Colon (tissue), 2 donors: ENCODE measurements around the gene ACSL5.
"Not testable (repeated sequence)": the region's sequence is repeated elsewhere in the genome, so short reads cannot be mapped to it uniquely, and the experiment has no call there.

Source experiments
- FAIRE-seq: peaks from 2 replicates; lab custom pipeline; 2012; peaks lifted over from hg19 to GRCh38; lab: Jason Lieb, UNC
- donor health status: control.
- donor health status: control.

ACSL5 gene

DNA sequence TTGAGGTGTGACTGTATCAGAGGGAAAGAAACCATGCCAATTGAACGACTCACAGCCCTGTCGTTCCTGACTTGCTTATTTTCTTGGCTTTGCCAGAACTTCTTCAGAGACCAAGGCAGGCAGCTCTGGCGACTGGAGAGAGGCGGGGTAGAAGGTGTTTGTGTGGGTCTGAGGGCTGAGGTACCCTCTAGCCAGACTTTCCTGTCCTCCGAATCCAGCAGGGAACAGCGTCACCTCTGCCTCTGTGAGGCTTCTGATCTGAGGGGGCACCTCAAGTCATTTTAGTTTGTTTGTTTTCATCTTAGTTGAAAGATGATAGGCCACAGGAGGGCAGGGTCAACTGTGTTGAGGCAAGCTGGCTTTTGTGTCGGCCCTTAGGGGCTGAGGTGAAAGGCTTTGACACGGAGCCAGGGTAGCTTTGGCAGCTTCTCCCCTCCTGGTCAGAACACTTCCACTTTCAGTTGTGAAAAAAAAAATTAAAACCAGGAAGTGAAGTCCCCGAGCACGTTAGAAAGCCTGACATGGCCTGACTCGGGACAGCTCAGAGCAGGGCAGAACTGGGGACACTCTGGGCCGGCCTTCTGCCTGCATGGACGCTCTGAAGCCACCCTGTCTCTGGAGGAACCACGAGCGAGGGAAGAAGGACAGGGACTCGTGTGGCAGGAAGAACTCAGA, 1.9 kb downstream of the ACSL5 start:
- no peak for FAIRE-seq

DNA sequence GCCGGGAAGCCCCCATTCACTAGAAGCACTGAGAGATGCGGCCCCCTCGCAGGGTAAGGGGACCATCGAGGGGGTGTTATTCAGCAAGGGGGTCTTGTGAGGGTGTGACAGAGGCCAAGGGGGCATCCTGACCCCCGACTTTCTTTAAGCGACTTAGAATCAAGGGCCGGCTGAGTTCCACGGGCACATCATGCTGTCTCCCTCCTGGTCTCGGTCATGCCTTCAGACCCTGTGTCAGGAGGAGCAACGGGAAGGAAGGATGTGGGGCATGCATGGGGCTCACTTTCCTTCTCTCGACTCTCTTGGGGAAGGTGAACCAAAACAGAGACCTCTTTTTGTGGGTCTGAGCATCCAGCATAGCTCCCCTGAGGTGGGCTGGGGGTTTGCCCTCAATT, 2.5 kb downstream of the ACSL5 start:
- FAIRE-seq: no peak

DNA sequence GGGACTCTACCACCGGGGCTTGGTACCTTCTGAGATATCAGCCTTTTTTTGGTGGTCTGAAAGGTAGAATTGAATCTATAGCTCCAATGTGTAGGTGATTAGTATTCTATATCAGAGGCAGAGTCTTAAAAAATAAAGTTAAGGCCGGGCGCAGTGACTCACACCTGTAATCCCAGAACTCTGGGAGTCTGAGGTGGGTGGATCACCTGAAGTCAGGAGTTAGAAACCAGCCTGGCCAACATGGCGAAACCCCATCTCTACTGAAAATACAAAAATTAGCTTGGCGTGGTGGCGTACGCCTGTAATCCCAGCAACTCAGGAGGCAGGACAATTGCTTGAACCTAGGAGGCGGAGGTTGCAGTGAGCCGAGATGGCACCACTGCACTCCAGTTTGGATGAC, 3.2 kb downstream of the ACSL5 start:
- FAIRE-seq: not testable (repeated sequence)

DNA sequence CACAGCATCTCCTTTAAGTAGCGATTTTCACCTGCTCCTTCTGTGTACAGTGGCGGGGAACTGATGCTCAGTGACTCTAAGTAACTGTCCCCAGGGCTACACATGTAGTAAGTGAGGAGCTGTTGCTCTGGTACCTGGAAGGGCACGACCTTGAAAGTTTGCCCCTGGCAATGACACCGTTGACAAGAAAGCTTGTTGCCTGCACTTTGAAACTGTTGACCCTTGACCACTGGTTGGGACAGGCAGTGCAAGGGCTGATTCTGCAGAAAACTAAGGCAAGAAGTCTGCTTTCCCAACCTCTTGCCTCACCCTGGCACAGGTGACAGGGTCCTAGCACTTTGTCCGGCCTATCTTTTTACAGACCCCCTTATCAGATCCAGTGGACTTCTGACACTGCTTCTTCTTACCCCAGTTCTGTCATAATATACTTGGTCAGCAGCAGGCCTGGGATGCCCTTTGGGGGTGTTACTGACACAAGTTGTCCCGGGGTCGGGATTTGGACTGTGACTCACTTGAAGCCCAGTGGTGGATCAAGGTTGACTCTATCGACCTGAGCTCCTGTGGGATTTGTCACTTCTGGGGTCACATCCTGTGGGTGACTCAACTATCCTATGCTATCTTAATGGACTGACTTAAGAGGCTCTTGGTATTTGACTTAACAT, 5.8 kb downstream of the ACSL5 start:
- no peak for FAIRE-seq

DNA sequence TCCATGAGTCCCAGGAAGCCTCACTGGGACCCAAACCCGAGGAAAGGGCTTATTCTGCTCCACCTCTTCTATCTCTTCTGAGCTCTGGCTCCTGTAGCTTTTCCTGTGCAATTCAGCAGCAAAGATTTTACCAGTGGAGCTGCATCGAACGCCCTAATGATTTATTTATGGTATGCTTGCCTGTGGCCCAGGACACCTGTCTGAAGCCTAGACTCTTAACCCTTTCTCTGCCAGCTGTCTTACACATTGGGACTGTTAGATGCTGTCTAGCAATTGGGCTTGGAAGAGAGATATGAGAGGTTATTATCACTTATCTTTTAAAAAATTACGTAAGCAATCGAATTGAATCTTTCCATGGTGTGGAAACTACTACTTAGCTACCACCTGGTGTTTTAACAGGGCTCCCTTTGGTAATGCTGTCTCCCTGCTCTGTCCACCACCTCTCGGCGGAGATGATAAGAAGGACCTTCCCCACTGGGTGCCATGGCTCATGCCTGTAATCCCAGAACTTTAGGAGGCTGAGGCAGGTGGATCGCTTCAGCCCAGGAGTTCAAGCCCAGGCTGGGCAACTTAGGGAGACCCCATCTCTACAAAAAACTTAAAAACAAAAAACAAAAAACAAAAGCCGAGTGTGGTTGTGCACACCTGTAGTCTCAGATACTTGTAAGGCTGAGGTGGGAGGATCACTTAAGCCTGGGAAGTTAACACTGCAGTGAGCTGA, 8.8 kb downstream of the ACSL5 start:
- no peak for FAIRE-seq

DNA sequence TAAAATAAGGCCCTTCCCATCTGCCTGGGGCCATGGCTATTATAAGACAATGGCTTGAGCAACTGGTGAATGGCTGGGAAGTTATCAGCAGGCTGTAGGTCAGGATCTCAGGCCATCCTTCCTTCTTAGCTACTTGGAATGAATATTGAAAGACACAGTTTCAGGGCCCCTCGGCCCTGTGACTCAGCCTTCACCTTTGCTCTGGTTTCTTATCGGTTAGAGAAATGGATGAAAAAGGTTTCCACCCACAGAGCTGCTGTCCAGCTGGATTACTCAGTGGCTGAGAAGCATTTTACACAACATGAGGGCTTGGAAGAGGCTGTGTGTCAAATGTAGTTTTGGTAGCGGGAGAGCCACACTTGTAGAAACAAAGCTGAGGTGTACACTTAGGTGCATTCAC, 9.4 kb downstream of the ACSL5 start:
- FAIRE-seq: no peak

DNA sequence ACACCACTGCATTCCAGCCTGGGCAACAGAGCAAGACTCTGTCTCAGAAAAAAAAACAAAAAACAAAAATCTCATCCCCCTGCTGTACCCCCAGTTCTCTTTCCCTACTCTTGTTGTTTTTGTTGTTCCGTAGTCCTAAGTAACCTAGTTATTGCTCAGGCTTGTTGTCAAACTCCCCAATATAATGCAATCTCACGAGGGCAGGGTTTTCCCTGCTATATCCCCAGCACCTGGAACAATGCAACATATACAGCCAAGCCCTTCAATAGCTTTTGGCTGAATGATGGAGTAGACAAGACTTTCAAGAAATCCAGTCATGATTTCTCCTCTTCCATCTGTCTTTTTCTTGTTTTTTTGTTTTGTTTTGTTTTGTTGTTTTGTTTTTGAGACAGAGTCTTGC, 10.2 kb downstream of the ACSL5 start:
- FAIRE-seq: no peak

DNA sequence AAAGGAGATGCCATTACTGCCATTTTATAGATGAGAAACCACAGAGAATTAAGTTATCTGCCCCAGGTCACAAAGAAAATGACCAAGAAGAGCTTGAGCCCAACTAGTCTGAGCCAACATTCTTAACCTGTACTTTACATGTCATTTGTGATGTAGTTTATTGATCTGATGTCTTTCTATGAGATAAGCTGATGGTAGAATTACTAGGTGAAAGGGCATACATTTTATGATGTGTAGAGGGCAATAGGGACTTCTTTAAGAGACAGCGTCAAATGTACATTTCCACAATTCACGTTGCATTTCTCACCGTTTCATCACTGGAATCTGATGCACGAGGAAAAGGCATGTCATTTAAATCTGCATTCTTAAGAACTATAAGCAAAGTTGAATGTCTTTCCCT, 11.3 kb downstream of the ACSL5 start:
- FAIRE-seq: no peak

DNA sequence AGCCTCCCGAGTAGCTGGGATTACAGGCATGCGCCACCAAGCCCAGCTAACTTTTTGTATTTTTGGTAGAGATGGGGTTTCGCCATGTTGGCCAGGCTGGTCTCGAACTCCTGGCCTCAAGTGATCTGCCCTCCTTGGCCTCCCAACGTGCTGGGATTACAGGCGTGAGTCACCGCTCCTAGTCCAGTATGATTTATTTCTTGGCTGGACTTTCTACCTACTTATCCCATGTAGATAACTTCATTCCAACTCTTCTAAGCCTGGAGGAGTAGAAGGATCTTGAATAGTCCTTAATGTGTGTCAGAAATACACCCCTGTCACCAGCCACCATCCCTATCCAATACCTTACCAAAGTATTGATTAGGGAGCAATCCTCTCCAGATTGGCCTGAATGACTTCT, 14.1 kb downstream of the ACSL5 start:
- not testable (repeated sequence) for FAIRE-seq

DNA sequence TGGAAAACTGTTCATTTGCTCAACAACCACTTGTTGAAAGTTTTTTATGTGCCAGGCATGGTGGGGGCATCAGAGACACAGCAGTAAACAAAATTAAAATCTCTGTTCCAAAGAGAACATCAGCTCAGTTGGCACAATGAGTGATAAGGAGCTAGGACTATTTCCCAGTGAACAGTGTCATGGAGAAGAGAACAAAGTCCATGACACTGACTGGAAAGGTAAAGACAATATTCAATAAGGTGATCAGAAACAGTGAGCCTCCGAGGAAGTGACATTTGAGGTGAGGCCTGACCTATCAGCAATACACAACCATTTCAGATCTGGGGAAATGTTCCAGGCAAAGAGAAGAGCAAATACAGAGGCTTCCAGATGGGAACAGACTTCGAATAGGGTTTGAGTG, 14.6 kb downstream of the ACSL5 start:
- FAIRE-seq: no peak

DNA sequence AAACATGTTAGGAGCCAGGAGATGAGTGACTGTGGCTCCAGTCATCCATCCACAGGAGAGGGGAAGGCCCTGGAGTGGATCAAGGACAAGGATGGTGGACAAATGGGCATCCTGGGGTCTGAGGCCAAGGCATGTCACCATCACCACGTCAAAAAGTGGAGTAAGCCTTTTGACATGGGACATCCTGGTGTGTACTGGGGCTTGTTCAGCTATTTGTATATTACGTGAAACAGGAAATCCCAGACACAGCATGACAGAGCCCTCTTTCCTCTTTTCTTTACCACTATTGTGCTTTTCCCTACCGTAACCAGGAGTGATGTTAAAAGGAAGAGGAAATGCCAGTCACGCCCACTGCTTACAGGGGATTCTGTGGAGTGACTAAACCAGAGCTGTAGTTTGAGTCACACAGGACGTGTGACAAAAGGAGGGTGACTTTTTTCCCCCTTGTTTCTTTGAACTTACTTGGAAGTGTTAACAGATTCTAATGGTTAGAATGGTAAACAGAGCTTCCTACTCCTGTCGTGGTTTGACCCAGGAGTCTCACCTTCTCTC, 15.4 kb downstream of the ACSL5 start:
- FAIRE-seq: no peak

DNA sequence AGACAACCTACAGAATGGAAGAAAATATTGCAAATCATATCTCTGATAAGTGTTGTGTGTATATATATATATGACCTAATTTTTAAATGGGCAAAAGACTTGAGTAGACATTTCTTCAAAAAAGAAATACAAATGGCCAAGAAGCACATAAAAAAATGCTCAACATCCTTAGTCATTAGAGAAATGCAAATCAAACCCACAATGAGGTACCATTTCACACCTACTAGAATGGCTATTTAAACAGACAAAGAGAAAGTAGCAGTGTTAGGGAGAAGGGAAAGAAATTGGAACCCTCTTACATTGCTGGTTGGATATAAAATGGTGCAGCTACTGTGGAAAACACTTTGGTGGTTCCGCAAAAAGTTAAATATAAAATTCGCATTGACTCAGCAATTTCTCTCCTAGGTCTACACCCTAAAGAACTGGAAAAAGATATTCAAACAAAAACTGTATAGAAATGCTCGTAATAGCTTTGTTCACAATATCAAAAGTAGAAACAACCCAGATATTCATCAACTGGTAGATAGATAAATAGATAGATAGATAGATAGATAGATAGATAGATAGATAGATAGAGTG, 16.3 kb downstream of the ACSL5 start:
- FAIRE-seq: no peak

DNA sequence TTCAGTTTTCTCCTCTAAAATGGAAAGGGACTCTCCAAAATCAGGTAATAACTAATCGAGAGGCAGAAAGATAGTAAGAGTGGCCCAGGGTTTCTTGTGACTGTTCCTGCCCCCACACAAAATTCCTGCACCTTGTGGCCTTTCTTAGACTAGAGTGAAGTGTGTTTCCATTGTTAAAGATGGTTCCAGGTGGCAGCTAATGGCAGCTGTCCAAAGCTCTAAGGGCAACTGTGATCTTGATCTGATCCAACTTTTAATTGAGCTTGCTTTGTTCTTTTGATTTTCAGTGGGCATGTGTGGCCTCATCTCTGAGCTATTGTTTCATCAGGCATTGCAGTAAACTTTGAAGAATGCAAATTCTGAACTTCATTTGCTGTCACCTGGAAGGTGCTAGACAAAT, 19.4 kb downstream of the ACSL5 start:
- FAIRE-seq: no peak

DNA sequence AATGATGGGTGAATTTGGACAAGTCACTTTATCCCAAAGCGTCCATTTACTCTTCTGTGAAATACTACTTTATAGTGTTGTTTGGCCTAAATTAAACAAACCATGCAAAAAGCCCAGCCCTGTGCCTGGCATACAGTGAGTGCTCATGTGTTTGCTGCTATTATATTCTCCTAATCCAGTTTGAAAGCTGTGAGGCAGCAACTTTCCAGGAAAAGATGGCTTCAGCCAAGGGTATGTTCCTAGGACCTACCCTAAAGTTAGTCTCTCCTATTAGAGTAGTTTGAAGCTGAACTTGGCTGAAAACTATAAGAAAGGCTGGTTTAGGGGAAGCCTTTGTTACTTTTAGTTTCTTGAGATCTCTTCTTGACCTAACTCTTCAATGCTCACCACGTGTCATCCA, 19.9 kb downstream of the ACSL5 start:
- no peak for FAIRE-seq

DNA sequence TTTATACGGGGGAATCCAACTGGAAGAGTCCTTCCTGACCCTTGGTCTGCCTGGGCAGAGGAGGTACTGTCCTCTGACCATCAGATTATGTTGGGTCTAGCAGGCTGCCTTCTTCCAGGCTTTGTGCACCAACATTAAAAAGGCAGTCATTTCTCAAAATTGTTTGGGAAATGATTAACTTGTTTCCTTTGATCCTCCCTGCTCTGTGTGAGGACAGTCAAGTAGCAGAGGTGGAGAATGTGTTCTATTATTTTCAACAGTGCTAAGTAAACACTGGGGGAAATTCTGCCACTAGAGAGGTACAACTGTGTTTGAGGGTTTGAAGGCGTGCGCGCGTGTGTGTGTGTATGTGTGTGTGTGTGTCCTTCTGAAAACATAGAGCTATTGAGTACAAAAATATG, 20.6 kb downstream of the ACSL5 start:
- no peak for FAIRE-seq

DNA sequence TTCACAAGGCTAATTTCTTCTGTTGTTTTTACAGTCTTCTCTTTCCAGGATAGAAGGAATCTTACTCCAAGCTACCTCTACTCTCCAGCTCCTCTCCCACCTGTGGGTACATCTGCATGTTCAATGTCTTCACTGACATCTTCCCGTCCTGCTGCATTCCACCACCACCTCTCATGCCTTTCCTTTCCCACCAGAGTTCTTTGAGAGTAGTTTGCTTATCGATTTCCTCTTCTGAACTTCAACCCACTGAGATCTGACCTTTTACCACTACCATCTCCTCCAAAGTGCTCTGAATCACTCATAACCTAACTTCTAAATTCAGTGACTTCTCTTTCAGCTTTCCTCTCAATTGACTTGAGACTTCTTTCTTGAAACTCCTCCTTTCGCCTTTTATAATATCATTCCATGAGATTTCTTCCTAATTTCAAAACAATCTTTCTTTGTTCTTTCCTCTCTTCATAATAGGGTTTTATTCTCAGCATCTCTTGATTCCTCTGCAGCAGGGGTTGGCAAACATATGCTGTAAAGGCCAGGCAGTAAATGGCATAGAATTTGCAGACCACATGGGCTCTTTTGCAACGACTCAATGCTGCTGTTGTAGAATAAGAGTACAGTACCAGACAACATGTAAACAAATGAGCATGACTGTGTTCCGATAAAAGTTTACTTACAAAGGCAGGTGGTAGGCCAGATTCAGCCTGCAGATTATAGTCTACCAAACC, 22.1 kb downstream of the ACSL5 start:
- FAIRE-seq: no peak

DNA sequence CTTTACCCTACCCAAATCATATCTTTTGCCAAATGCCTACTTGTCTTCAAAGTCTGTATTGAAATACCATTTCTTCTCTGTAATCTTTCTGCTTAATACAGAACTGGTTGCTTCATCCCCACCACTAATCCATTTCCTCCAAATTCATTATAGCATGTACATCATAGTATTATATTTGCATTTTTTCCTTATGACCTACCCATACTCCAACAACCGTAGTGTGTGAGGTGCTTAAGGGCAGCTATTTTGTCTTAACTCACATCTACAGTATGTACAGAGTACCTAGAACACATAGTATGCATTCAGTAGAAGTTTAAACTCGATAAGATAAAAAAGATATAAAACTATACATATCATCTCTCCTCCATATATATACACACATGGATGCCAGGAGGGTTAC, 23.7 kb downstream of the ACSL5 start:
- no peak for FAIRE-seq

DNA sequence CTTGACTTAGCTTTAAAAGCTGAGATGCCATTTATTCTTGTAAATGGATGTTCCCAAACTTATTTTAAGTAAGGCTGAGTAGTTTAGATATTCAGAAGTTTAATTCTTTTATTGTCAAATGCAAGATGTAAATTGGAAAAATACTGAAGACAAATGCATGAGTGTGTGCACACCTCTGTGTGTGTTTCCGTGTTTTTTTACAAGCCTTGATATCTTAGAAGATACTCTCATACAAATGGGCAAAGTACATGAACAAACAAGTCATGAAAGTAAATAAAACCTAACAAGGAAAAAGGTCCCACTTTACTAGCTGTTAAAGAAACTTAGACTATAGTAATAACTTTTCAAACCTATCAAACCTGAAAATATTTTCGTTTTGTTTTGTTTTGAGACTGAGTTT, 29.0 kb downstream of the ACSL5 start:
- FAIRE-seq: peak; percentile 75

DNA sequence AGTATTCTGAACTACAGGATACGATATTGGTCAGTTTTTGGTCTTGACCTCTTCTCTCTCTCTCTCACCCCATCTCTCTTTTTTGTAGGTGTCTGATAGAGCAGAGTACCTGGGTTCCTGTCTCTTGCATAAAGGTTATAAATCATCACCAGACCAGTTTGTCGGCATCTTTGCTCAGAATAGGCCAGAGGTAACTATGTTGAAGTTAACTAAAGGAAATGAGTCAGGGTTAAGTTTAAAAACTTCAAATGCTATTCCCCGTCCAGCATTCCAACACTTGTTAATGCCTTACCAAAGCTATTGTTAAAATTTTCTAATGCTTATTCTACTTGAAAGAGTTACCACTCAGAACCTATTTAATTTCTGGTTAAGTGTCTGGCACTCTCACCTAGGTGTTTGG, 30.7 kb downstream of the ACSL5 start:
- FAIRE-seq: no peak

DNA sequence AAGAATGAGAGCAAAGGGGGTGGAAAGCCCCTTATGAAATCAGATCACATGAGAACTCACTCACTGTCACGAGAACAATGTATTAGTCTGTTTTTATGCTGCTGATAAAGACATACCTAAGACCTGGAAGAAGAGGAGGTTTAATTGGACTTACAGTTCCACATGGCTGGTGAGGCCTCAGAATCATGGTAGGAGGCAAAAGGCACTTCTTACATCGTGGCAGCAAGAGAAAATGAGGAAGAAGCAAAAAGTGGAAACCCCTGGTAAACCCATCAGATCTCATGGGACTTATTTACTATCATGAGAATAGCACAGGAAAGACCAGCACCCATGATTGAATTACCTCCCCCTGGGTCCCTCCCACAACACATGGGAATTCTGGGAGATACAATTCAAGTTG, 32.9 kb downstream of the ACSL5 start:
- FAIRE-seq: not testable (repeated sequence)

DNA sequence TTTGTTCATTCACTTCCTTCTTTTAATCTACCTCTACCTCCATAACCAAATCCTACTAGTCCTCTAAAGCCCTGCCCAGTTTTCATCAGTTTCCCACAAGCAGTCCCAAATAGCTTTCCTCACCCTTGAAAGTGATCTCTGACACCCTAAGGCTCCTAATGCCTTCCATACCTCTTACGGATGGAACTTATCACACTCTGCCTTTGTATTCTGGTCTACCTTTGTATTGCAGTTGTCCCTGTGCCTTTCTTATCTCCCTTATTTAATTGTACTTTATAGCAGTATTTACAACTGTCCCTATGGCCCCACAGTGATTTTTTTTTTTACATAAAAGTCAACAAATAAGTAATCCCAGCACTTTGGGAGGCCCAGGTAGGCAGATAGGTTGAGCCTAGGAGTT, 33.8 kb downstream of the ACSL5 start:
- FAIRE-seq: no peak

DNA sequence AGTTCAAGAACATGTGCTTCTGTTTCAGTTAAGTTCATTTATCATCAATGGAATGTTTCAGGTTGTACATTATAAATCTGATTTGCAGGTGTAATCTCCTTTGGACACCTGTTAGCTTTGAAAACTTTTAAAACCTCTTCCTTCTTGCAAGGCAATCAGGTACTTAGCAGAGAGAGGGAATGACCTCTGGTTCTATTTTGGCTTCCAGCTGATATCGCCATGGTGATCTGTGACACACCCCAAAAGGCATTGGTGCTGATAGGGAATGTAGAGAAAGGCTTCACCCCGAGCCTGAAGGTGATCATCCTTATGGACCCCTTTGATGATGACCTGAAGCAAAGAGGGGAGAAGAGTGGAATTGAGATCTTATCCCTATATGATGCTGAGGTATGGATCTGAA, 35.4 kb downstream of the ACSL5 start:
- no peak for FAIRE-seq
